Stomach (tissue), 4 donors: ENCODE data around the gene POLR2J2.
"Not testable (repeated sequence)": the region's sequence is repeated elsewhere in the genome, so short reads cannot be mapped to it uniquely, and the experiment has no call there.

ENCODE experiments used
- CTCF ChIP-seq, 7 experiments: fragments of 450-650 bp in 4 of 7; fragments of 200-600 bp in 3 of 7; sonication (generic) in 3 of 7; IDR thresholded peaks; one replicate each; pipeline ENCODE4 v1.5.1; 2016 to 2019; ENCODE audit warnings: antibody characterized with exemption in 7 of 7, control low read depth in 2 of 7, mild to moderate bottlenecking in 1 of 7
- POLR2A ChIP-seq, 4 donors: fragments of 450-650 bp; IDR thresholded peaks; one replicate each; pipeline ENCODE4 v1.6.1; 2016; ENCODE audit warnings: antibody characterized with exemption in 4 of 4, control low read depth in 2 of 4, mild to moderate bottlenecking in 1 of 4, moderate library complexity in 1 of 4
- POLR2AphosphoS5 ChIP-seq, 3 donors: sonication (generic); formaldehyde crosslinking; IDR thresholded peaks; one replicate each; pipeline ENCODE4 v1.6.1; 2016; ENCODE audit warnings: antibody characterized with exemption in 3 of 3

DNA sequence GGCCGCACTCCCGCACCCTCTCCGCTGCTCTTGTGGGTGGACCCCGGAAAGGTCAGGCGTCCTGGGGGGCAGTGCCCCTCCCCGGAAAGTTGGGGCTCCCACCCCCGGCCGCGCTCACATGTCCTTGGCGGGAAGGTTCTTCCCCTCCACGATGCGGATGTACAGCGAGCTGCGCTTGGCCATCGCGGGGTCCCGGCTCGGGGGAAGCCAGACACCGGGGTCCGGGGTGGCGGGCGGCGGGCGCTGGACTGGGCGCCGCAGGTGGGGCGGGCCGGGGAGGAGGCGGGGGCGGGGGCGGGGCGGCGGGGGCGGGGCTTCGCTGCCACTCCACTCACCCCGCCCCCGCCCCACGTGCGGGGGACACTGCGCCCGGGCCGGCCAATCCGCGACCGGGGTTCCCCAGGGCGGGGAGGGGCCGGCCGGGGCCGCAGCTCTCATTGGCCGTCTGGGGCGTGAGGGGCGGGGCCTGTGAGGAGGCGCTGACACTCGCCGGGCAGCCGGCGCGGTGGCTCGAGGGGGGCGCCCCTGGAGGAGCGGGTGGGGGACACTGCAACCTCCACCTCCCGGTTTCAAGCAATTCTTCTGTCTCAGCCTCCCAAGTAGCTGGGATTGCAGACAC is 54.8 kb downstream of the POLR2J2 start, which contains the start of gene RASA4:
- not testable (repeated sequence) for TF ChIP-seq CTCF, POLR2A, POLR2AphosphoS5 (IDR thresholded peaks at IDR 0.05)
